ENCODE data around the gene KCNK7.
A peak's percentile ranks its signal among the peaks of the same experiment; 100 is the strongest.

The KCNK7 gene

GRCh38 chr11:65592858-65593517 is 2.6 kb downstream of the KCNK7 start:
- in situ Hi-C loops (cut with HindIII; ENCODE audit: low pct_ligation_motif_present, low pct_unique_long_range_greater_than_20kb, low sequenced_read_pairs) = no loop called here
- DNase-seq = no peak

- no peak for DNase-seq
- in situ Hi-C loops (cut with HindIII; ENCODE audit: low pct_ligation_motif_present, low pct_unique_long_range_greater_than_20kb, low sequenced_read_pairs) = no loop called here
Measured at GRCh38 chr11:65591939-65592857, 3.4 kb downstream of the KCNK7 start.

- DNase-seq = no peak
- in situ Hi-C loops (cut with HindIII; ENCODE audit: low pct_ligation_motif_present, low pct_unique_long_range_greater_than_20kb, low sequenced_read_pairs) = no loop called here
Measured at GRCh38 chr11:65590240-65590738, 5.3 kb downstream of the KCNK7 start.

GRCh38 chr11:65589444-65590239 is 6.0 kb downstream of the KCNK7 start:
- in situ Hi-C loops (cut with HindIII; ENCODE audit: low pct_ligation_motif_present, low pct_unique_long_range_greater_than_20kb, low sequenced_read_pairs) = no loop called here
- no peak for DNase-seq

- in situ Hi-C loops (cut with HindIII; ENCODE audit: low pct_ligation_motif_present, low pct_unique_long_range_greater_than_20kb, low sequenced_read_pairs) = no loop called here
- peak; percentile 62 for DNase-seq
Measured at GRCh38 chr11:65588199-65589054, 7.2 kb downstream of the KCNK7 start.

- DNase-seq = no peak
- in situ Hi-C loops (cut with HindIII; ENCODE audit: low pct_ligation_motif_present, low pct_unique_long_range_greater_than_20kb, low sequenced_read_pairs) = no loop called here
Measured at GRCh38 chr11:65586676-65587075, 8.9 kb downstream of the KCNK7 start.

- no peak for DNase-seq
- in situ Hi-C loops (cut with HindIII; ENCODE audit: low pct_ligation_motif_present, low pct_unique_long_range_greater_than_20kb, low sequenced_read_pairs) = no loop called here
Measured at GRCh38 chr11:65586247-65586630, 9.4 kb downstream of the KCNK7 start.

- no peak for DNase-seq
- in situ Hi-C loops (cut with HindIII; ENCODE audit: low pct_ligation_motif_present, low pct_unique_long_range_greater_than_20kb, low sequenced_read_pairs) = no loop called here
Measured at GRCh38 chr11:65585396-65586246, 10.0 kb downstream of the KCNK7 start.

- no peak for DNase-seq
- in situ Hi-C loops (cut with HindIII; ENCODE audit: low pct_ligation_motif_present, low pct_unique_long_range_greater_than_20kb, low sequenced_read_pairs) = no loop called here
Measured at GRCh38 chr11:65584723-65585171, 10.9 kb downstream of the KCNK7 start.

- in situ Hi-C loops (cut with HindIII; ENCODE audit: low pct_ligation_motif_present, low pct_unique_long_range_greater_than_20kb, low sequenced_read_pairs) = no loop called here
- no peak for DNase-seq
Measured at GRCh38 chr11:65584106-65584505, 11.5 kb downstream of the KCNK7 start.

- in situ Hi-C loops (cut with HindIII; ENCODE audit: low pct_ligation_motif_present, low pct_unique_long_range_greater_than_20kb, low sequenced_read_pairs) = no loop called here
- no peak for DNase-seq
Measured at GRCh38 chr11:65583589-65583988, 12.0 kb downstream of the KCNK7 start.

GRCh38 chr11:65581928-65582327 is 13.7 kb downstream of the KCNK7 start:
- DNase-seq = no peak
- in situ Hi-C loops (cut with HindIII; ENCODE audit: low pct_ligation_motif_present, low pct_unique_long_range_greater_than_20kb, low sequenced_read_pairs) = no loop called here

- no peak for DNase-seq
- in situ Hi-C loops (cut with HindIII; ENCODE audit: low pct_ligation_motif_present, low pct_unique_long_range_greater_than_20kb, low sequenced_read_pairs) = no loop called here
Measured at GRCh38 chr11:65580756-65581155, 14.8 kb downstream of the KCNK7 start.

GRCh38 chr11:65580031-65580692 is 15.4 kb downstream of the KCNK7 start:
- DNase-seq = no peak
- in situ Hi-C loops (cut with HindIII; ENCODE audit: low pct_ligation_motif_present, low pct_unique_long_range_greater_than_20kb, low sequenced_read_pairs) = no loop called here

- in situ Hi-C loops (cut with HindIII; ENCODE audit: low pct_ligation_motif_present, low pct_unique_long_range_greater_than_20kb, low sequenced_read_pairs) = no loop called here
- no peak for DNase-seq
Measured at GRCh38 chr11:65579291-65579690, 16.3 kb downstream of the KCNK7 start.

GRCh38 chr11:65578667-65579066 is 16.9 kb downstream of the KCNK7 start:
- no peak for DNase-seq
- in situ Hi-C loops (cut with HindIII; ENCODE audit: low pct_ligation_motif_present, low pct_unique_long_range_greater_than_20kb, low sequenced_read_pairs) = no loop called here

GRCh38 chr11:65578134-65578533 is 17.5 kb downstream of the KCNK7 start:
- in situ Hi-C loops (cut with HindIII; ENCODE audit: low pct_ligation_motif_present, low pct_unique_long_range_greater_than_20kb, low sequenced_read_pairs) = no loop called here
- DNase-seq = no peak

All from ACHN (cell line).